ENCODE measurements around the gene FAT4.

FAT4 gene

DNA sequence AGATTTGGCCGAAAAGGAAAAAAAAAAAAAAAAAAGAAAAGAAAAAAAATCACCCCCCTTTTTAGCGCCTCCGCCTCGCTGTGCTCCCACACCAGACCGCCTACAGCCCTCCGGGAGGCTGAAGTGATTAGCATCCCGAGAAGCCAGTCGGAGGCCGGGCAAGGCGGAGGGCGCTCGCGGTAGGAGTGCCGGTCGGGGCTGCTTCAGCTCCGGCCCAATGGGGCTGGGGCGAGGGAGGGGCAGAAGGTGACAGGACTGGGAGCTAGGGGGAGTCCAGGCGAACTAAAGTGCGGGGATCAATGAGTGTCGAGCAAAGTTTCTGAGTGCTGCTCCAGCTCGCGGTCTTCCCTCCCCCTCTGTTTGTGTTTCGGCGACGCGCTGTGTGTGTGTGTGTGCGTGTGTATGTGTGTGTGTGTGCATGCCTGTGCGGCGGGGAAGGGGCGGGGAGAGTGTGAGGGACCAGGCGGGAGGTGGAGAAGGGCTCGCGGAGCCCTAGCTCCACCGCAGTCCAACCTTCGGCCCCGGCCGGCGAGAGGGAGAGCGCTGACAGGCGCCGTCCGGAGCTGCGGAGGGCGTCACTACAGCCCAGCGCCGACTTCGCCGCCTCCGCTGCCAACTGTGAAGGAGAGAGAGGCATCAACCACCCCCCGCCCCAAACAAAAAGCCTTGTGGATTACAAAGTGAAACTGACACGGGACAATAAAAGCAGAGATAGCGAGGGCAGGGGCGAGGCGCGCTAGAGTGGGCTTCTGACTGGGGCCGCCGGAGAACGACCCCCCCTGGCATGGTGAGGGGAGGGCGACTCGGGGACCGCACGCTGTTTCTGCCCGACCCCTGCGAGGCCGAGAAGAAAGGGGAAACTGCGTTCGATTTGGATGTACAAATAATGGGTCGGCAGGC is at the start of gene FAT4:
Gene FAT4, plus strand, starts transcription at position 280 of the 900 bp plus-strand sequence. CDS start 1,457 bp downstream, outside the sequence.
- no peak for DNase-seq (ENCODE audit: low read depth)

DNA sequence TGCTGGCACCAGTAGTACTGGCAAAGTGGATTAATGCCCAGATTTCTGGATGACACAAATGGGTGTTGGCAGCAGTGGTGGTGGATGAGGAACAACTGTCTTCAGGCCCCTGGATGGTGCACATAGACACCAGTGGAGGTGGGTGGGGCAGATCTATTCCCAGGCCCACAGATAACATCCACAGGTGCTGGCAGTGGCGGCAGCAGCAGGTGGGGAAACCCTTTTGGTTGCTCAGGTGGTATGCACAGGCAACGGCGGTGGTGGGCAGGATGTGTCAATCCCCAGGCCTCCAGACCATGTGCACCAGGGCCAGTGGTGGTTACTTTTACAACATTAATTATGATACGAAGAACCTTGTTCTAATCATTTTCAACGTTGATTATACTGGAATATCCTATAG is 48.9 kb upstream of the FAT4 start:
- DNase-seq (ENCODE audit: low read depth): no peak

DNA sequence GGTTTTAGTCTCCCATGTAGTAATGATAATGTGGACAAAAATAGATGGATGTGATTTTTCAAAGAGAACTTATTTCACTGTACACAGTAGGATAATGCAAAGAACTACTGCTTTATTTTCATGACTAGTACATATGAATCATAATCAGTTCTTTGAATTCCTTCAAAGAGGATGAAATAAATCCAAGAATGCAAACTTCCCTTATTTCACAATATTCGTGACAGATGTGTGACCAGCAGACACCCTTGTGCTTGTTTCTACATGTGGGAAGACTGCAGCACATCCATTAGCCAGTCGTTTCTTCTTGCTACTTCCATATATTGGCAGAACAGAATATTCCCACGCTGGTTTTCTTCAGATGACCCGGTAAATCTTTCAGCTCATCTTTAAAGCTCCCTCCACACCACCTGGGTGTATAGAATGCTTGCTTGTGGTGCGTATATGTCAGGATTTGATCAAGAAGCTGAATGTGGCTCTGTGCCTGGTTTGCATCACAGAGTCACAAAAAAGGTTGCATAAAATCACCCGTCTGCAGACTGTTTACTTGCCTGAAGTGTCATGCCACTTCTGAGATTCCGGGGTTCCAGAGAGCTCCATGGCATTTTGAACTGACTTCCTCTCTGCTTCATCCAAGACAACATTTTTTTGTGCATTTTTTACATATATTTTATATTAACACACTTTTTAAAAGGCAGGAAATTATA is 47.7 kb upstream of the FAT4 start:
- DNase-seq (ENCODE audit: low read depth): no peak

DNA sequence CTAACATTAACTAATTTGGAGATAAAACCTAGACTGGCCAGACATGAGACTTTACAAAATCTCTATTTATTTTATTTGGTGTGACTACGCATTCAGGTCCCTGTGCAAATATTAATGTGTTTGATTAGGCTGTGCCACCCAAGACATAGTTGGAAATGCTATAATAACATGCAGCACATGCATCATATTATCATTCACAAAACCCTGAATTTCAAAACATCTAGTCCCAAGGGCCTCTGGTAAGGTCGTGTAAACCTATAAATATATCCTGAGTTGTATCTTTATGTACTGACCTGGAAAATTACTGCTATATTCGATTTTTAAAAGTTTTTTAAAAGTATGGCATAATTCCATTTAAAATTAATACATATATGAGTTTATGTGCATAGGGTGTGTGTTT is 47.1 kb upstream of the FAT4 start:
- DNase-seq (ENCODE audit: low read depth): no peak

DNA sequence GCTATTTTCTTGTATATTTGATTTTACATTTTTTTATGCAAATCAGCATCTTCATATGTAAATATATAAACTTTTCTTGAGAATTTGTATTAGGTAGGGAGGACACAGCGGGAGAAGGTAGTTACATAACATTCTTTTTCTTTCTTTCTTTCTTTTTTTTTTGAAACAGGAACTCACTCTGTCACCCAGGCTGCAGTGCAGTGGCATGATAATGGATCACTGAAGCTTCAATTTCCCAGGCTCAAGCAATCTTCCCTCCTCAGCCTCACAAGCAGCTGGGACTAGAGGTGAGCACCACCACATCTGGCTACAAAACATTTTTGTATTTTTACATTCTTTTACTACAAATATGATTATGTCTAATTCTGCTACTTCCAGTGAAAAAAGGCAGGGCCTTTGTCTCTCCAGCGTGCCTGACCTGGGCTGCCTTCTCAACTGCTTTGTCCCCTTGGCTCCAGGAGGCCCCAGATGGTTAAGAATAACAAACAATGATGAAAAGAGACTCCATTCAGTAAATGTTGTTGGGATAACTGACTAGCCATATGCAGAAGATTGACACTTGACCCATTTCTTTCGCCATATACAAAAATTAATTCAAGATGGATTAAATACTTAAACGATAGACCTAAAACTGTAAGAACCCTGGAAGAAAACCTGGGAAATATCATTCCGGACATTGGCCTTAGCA is 46.5 kb upstream of the FAT4 start:
- DNase-seq (ENCODE audit: low read depth): no peak

DNA sequence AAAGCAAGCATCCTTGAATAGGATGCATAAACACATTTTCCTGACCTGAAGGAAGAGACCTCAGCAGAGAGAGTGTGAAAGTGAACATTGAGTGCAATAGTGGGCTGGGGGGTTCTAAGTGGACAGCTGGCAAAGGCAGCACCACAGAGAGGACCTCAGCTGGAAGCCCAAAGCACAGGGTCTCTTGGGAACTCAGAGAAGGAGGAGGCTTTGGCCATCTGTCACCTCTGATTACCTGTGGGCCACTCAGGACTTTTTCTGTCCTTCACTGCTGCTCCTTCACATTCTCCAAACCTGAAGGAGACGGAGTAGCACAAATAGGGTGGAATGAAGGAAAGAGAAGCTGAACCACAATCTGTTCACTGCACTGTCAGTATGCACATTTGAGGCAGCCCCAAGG is 37.9 kb upstream of the FAT4 start:
- no peak for DNase-seq (ENCODE audit: low read depth)

GRCh38 chr4:125277790-125278189 is 37.0 kb upstream of the FAT4 start:
- DNase-seq (ENCODE audit: low read depth): no peak

DNA sequence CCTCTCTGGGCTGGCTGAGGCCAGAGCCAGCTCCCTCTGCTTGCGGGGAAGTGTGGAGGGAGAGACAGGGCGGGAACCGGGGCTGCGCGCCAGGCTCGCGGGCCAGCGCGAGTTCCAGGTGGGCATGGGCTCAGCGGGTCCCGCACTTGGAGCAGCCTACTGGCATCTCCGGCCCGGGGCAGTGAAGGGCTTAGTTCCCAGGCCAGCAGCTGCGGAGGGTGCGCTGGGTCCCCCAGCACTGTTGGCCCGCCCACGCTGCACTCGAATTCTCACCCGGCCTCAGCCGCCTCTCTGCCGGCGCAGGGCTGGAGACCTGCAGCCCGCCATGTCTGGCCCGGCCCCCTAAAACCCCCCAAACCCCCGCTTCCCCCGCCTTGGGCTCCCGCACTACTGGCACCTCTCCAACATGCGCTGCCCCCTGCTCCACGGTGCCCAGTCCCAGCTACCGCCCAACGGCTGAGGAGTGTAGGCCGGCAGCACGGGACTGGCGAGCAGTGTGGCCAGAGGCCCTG is 33.8 kb upstream of the FAT4 start:
- DNase-seq (ENCODE audit: low read depth): no peak

GRCh38 chr4:125283707-125284279 is 31.0 kb upstream of the FAT4 start:
- no peak for DNase-seq (ENCODE audit: low read depth)

DNA sequence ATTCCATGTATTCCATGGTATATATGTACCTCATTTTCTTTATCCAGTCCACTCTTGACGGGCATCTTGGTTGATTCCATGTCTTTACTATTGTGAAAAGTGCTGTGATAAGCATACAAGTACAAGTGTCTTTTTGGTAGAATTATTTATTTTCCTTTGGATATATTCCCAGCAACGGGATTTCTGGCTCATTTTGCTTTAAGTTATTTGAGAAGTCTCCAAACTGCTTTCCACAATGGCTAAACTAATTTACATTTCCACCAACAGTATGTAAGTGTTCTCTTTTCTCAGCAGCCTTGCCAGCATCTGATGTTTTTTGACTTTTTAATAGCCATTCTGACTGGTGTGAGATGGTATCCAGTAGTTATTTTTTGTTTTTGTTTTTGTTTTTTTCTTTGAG is 17.6 kb upstream of the FAT4 start:
- no peak for DNase-seq (ENCODE audit: low read depth)

GRCh38 chr4:125303058-125303457 is 11.7 kb upstream of the FAT4 start:
- no peak for DNase-seq (ENCODE audit: low read depth)

DNA sequence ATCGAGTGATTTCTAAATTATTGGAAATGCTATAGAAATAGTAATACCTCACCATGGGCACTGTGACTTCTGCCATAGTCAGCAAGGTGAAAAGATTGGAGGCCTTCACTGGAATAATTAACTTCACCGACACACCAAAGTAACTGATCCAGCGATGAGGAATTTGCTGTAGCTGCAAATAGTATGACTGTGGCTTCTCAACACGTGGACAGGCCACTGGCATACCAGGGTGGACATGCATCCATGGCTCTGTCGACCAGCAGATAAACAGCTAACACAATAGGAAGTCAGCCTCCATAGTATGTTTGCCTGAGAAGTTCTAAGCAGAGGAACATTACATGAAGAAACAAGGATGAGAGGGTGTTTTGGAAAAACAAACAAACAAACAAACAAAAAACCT is 10.9 kb upstream of the FAT4 start:
- DNase-seq (ENCODE audit: low read depth): no peak

GRCh38 chr4:125306112-125306511 is 8.6 kb upstream of the FAT4 start:
- no peak for DNase-seq (ENCODE audit: low read depth)

- no peak for DNase-seq (ENCODE audit: low read depth)
These were observed 8.2 kb upstream of the FAT4 start for GRCh38 chr4:125306533-125306932.

DNA sequence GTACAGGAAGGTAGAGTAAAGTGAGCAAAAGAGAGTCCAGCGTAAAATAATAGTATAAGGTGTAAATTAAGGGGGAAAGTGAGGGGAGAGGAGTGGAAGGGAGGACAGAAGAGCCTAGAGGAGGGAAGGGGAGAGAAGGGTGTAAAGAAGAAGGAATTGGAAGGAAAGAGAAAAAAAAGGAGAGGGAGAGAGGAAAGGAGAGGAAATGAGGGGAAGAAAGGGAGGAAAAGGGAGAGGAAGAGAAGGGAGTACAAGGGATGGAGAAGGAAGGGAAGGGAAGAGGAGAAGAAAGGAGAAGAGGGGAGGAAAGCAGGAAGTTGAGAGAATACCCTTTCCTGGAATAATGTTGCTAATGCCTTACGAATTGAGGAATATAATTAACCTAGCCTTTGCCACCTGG is 3.3 kb upstream of the FAT4 start:
- DNase-seq (ENCODE audit: low read depth): no peak

- DNase-seq (ENCODE audit: low read depth): no peak
These were observed 1.3 kb upstream of the FAT4 start for GRCh38 chr4:125313497-125313896.

- no peak for DNase-seq (ENCODE audit: low read depth)
These were observed 627 bp upstream of the FAT4 start for GRCh38 chr4:125313989-125314667.

DNA sequence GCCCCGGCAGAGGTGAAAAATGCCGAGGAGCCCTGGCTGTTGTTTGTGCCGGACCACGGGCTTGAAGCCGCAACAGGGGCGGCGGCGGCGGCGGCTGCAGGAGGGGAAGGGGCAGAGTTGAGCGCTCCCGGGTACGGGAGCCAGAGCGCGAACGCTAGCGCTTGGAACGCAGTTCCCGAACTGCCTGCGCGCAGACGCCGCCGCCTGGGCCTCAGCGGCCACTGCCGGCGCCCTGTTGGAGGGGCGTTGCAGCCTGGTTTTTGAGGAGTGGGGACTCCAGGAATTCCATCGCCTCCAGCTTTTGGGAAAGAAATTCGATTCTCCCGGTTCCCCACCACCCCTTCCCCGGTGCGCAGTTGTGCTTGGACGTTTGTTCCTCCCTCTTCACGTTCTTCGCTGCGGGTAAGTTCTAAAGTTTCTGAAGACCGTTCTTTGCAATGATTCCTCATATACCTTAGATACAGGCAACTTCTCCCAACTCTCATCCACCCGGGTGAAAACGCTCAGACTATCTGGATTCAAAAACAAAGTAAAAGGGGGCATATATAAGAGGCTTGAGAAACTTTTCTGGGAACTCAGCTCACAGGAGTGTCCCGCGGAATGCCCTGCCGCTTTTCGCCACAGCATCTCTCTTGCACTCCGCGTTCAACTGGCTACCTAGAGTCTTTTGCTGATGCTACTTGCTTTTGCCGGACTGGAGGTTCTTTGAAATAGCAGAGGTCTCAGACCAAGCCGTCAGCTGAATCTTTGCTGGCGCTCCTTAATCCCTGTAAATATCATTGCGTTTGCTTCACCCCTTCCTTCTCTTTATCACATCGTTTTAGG is 1.0 kb downstream of the FAT4 start:
- no peak for DNase-seq (ENCODE audit: low read depth)

- no peak for DNase-seq (ENCODE audit: low read depth)
These were observed 1.6 kb downstream of the FAT4 start for GRCh38 chr4:125316401-125316790.

GRCh38 chr4:125316791-125317524 is 2.2 kb downstream of the FAT4 start:
- DNase-seq (ENCODE audit: low read depth): no peak

Measured in activated T-helper 1 cell treated with Interleukin-2 at 50 U/mL for 16 hours (primary cell).